GM20431 (cell line): ENCODE data around the gene FBXL15.

ENCODE experiments used
- in situ Hi-C: fragments of 300-500 bp; cut with MseI, MboI; formaldehyde crosslinking; loops from one replicate; pipeline ENCODE4 v1.15.0; 2020; ENCODE audit warnings: low sequenced_read_pairs; ENCODE audit not compliant: unreplicated experiment

The FBXL15 gene

DNA sequence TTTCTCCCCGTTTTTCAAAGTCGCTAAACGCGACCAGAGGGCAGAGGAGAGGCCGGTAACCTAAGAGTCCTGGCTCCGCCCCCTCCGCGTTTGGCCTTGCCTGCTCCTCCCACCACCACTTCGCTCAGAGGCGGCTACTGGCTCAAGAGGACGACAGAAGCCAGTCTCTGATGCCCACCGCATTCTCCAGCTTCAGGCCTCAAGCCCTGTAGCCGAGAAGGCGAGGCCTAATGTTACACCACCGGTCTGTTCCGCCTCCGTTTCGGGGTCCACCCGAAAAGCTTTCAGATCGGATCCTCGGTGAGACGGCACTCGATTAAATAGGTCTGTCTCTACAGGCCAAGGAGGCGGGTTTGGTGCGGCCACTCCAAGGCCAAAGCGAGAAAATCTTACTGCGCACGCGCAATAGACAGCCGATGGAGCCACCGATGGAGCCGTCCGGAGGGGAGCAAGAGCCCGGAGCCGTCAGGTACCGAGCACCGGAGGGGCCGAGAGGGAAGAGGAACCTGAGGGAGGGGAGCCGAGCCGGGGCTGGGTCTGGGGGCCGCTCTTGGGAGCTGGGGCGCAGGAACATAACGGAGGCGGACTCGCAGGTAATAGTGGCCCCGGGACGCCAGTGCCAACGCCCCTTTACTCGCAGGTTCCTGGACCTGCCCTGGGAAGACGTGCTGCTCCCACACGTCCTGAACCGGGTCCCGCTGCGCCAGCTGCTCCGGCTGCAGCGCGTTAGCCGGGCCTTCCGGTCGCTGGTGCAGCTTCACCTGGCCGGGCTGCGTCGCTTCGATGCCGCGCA lies at the start of gene FBXL15:
Gene FBXL15 (plus strand): TSS at position 123 of the 793 bp plus-strand sequence. CDS start 294 bp downstream, at position 417.
- in situ Hi-C loops = no loop called here

GRCh38 chr10:102371295-102371694 lies 49.3 kb upstream of the FBXL15 start:
- in situ Hi-C loops = loop anchor here (25.0 kb wide), 1 partner anchor 209 kb away; the partner anchor contains the start of gene NOLC1

DNA sequence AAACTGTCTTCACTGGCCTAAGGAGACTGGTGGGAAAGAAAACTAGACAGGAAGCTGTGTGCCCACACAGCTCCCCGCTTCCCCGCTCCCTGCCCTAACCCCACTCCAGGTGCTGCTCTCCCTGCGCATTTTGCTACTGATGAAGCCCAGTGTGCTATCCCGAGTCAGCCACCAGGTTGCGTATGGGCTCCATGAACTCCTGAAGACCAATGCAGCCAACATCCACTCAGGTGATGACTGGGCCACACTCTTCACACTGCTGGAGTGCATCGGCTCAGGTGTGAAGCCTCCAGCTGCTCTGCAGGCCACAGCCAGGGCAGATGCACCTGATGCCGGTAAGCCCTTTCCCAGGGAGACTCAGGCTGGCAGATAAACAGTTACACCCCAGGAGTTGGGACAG lies 45.4 kb upstream of the FBXL15 start:
- in situ Hi-C loops = no loop called here

GRCh38 chr10:102375867-102376266 lies 44.8 kb upstream of the FBXL15 start:
- in situ Hi-C loops = no loop called here

GRCh38 chr10:102376901-102377300 lies 43.7 kb upstream of the FBXL15 start:
- in situ Hi-C loops = no loop called here

DNA sequence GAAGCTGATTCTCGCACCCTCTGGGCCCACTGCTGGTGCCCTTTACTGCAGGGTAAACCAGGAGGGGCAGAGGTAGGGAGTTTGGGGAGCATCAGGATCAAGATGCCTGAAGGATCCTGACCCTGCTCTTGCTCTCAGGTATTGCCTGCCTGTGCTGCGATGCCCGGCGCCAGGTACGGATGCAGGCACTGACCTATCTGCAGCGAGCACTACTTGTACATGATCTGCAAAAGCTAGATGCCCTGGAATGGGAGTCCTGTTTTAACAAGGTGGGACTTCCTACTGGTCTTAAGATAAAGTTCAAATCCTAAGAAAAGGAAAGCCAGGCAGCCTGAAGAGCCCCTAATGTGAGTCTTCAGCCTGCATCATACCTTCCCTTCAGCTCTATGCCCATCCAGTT lies 41.3 kb upstream of the FBXL15 start:
- in situ Hi-C loops = no loop called here

DNA sequence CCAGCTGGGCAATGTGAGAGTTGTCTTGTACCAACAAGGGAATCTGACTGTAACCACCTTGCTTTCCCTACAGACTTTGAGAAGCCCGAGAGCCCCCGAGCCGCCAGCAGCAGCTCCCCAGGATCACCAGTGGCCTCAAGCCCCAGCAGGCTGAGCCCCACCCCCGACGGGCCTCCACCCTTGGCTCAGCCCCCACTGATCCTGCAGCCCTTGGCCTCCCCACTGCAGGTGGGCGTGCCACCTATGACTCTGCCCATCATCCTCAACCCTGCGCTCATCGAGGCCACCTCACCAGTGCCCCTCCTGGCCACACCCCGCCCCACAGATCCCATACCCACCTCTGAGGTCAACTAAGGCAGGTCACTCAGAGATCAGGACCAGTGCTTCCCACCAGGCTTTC lies 38.7 kb upstream of the FBXL15 start:
- in situ Hi-C loops = no loop called here

- in situ Hi-C loops = no loop called here
Observed at GRCh38 chr10:102382871-102383270, 37.8 kb upstream of the FBXL15 start.

DNA sequence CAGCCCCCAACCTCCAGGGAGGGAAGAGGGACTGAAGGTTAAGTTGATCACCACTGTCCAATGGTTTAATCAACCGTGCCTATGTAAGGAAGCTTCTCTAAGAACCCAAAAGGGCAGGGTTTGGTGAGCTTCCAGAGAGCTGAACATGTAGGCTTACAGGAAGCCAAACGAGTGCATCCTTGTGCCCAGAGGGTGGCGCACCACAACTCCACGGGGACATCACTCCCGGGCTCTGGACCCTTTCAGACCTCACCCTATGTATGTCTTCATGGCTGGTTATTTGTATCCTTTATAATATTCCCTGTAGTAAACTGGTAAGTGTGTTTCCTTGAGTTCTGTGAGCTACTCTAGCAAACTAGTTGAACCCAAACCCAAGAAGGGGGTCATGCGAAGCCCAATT lies 36.6 kb upstream of the FBXL15 start:
- in situ Hi-C loops = no loop called here

DNA sequence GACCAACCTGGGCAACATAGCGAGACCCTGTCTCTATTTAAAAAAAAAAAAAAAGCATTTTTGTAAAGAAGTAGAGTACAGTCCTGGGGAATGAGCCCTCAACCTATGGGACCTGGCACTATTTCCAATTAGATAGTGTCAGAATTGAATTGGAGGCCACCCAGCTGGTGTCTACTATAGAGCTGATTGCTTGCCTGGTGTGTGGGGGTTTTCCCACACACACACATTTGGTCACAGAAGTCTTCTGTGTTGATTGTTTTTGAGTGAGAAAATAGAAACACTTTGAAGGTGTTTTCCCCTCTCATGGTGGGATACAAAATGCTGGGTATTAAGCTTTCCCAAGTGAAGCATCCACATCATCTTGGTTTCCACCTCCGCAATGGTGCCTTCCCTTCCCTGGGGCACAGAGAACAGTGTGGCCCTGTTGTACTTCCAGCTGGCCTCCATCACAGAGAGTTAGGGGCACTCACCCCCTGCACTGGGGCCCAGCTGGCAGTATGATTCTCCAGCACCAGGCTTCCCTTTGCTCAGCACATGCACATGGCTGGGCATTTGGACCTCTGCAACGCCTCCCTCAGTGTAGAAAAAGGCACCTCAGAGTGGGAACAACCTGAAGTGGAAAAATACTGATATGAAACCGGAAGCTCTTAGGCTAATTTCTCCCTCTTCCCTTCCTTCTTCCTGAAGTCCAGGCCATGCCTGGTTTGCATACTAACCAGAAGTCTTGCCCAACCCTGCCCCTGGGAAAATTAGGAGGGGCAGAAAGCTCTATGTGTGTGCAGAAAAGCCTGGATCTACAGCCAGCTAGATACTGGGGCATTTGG lies 35.8 kb upstream of the FBXL15 start:
- in situ Hi-C loops = no loop called here

- in situ Hi-C loops = no loop called here
Observed at GRCh38 chr10:102389894-102390293, 30.7 kb upstream of the FBXL15 start.

DNA sequence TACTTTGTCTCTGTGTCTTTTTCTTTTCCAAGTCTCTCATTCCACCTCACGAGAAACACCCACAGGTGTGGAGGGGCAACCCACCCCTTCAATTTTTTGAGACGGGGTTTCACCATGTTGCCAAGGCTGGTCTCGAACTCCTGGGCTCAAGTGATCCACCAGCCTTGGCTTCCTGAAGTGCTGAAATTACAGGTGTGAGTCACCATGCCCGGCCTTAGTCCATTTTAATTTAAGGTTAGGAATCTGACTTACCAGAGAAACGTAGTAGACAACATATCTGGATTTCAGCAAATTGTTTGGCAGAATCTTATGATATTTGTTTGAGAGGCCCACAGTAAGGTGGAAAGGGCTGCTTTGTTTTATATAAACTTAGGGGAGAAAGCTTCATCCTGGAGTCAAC lies 28.3 kb upstream of the FBXL15 start:
- in situ Hi-C loops = no loop called here

DNA sequence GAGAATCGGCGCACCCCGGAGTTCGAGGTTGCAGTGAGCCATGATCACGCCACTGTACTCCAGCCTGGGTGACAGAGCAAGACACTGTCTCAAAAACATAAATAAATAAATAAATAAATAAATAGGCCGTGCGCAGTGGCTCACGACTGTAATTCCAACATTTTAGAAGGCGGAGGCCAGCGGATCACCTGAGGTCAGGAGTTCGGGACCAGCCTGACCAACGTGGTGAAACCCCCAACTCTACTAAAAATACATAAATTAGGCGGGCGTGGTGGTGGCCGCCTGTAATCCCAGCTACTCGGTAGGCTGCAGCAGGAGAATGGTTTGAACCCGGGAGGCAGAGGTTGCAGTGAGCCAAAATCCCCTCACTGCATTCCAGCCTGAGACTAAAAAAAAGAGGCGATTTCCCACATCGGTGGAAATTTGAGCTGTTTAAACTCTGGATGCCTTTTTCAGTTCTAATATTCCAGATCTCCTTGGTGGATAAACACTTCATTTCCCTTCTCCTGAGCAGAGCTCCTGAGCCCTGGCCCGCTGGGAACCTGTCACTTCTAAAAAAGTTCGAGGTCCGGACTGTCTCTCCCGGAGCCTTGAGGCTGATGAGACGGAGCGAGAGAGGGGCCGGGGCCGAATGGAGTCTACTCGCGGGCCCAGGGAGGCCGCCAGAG lies 27.1 kb upstream of the FBXL15 start:
- in situ Hi-C loops = no loop called here

GRCh38 chr10:102394079-102394800 lies 26.4 kb upstream of the FBXL15 start:
- in situ Hi-C loops = no loop called here

GRCh38 chr10:102394801-102395399 lies 25.7 kb upstream of the FBXL15 start:
- in situ Hi-C loops = no loop called here

- in situ Hi-C loops = no loop called here
Observed at GRCh38 chr10:102395400-102396316, 25.0 kb upstream of the FBXL15 start, which contains the start of gene NFKB2. TSS of gene NFKB2 (plus strand) at chr10:102395705. CDS start at chr10:102395960, 255 bp downstream.

DNA sequence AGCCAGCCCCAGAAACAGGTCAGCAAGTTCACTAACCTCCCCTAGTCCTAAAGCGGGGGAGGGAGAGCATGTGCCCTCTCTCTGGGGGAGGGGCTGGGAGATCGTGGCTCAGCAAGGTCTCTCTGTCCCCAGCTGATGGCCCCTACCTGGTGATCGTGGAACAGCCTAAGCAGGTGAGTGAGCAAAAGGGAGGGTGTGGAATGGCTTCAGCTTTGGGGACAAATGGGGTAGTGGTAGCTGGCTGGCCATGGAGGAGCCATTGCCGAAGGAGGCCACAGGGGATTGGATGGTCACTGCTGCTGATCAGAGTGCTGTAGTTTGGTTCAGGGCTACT lies 24.4 kb upstream of the FBXL15 start:
- in situ Hi-C loops = no loop called here

- in situ Hi-C loops = no loop called here
Observed at GRCh38 chr10:102396730-102397151, 23.9 kb upstream of the FBXL15 start.
